Common myeloid progenitor, CD34-positive (primary cell): Measurements from ENCODE around the gene HLA-DPB1.
A peak's percentile ranks its signal among the peaks of the same experiment; 100 is the strongest.

Source experiments
- CTCF ChIA-PET: fragments of 350-600 bp; sonication (Branson Sonifier 250); formaldehyde crosslinking; loops from one replicate; lab custom pipeline; 2021; ENCODE audit warnings: antibody characterized with exemption; lab: Charles Lee
- POLR2A ChIA-PET: fragments of 350-600 bp; sonication (Branson Sonifier 250); formaldehyde crosslinking; loops from one replicate; lab custom pipeline; 2021; ENCODE audit warnings: antibody characterized with exemption; lab: Charles Lee
- DNase-seq, 3 donors: peaks; one replicate each; pipeline versions ENCODE4 v3.0.0 to v3.0.0-alpha.2; 2013
- H3K27ac ChIP-seq, 2 experiments: 1 replicate in 1 of 2; 2 replicates in 1 of 2; pipeline ENCODE4 v1.7.0; 2013; ENCODE audit warnings: inconsistent platforms in 2 of 2, low read length in 2 of 2, mild to moderate bottlenecking in 2 of 2, low read depth in 1 of 2, moderate library complexity in 1 of 2; ENCODE audit not compliant: severe bottlenecking in 2 of 2, insufficient read depth in 1 of 2, poor library complexity in 1 of 2
- H3K27me3 ChIP-seq, 5 experiments: replicated peaks in 2 of 5; 1 replicate in 3 of 5; 2 replicates in 2 of 5; pipeline versions ENCODE4 v1.6.1 to v1.7.0; 2013; ENCODE audit warnings: low read length in 4 of 5, mild to moderate bottlenecking in 2 of 5, moderate library complexity in 2 of 5, inconsistent platforms in 1 of 5; ENCODE audit not compliant: insufficient read depth in 5 of 5, control insufficient read depth in 4 of 5
- H3K36me3 ChIP-seq, 4 experiments: 1 replicate in 2 of 4; 2 replicates in 2 of 4; pipeline versions ENCODE4 v1.6.1 to v1.7.0; 2013; ENCODE audit warnings: low read length in 3 of 4, control low read depth in 1 of 4, mild to moderate bottlenecking in 1 of 4; ENCODE audit not compliant: control insufficient read depth in 4 of 4, insufficient read depth in 4 of 4
- H3K4me1 ChIP-seq, 4 experiments: 1 replicate in 3 of 4; 2 replicates in 1 of 4; pipeline versions ENCODE4 v1.6.1 to v1.7.1; 2013; ENCODE audit warnings: low read length in 3 of 4, mild to moderate bottlenecking in 3 of 4, control low read depth in 1 of 4, inconsistent platforms in 1 of 4, moderate library complexity in 1 of 4; ENCODE audit not compliant: control insufficient read depth in 4 of 4, insufficient read depth in 4 of 4; ENCODE audit errors: control extremely low read depth in 1 of 4
- H3K4me3 ChIP-seq, 7 experiments: 1 replicate in 4 of 7; 2 replicates in 3 of 7; pipeline versions ENCODE4 v1.5.1 to v1.7.0; 2013; ENCODE audit warnings: mild to moderate bottlenecking in 7 of 7, low read length in 6 of 7, moderate library complexity in 6 of 7, inconsistent platforms in 2 of 7, low read depth in 2 of 7, control low read depth in 1 of 7; ENCODE audit not compliant: insufficient read depth in 4 of 7, control insufficient read depth in 1 of 7; ENCODE audit errors: extremely low read depth in 1 of 7
- H3K9me3 ChIP-seq, 5 experiments: 1 replicate in 4 of 5; 2 replicates in 1 of 5; pipeline versions ENCODE4 v1.6.1 to v1.7.1; 2013; ENCODE audit warnings: low read length in 4 of 5, mild to moderate bottlenecking in 2 of 5, inconsistent platforms in 1 of 5, low read depth in 1 of 5, moderate library complexity in 1 of 5; ENCODE audit not compliant: control insufficient read depth in 4 of 5, insufficient read depth in 2 of 5; ENCODE audit errors: control extremely low read depth in 1 of 5
- whole genome bisulfite sequencing: methylation state at CpG from one replicate; pipeline ENCODE4 v1.1.5; 2013; ENCODE audit not compliant: insufficient coverage; 5-methylcytosine and 5-hydroxymethylcytosine counted together

The HLA-DPB1 gene

DNA sequence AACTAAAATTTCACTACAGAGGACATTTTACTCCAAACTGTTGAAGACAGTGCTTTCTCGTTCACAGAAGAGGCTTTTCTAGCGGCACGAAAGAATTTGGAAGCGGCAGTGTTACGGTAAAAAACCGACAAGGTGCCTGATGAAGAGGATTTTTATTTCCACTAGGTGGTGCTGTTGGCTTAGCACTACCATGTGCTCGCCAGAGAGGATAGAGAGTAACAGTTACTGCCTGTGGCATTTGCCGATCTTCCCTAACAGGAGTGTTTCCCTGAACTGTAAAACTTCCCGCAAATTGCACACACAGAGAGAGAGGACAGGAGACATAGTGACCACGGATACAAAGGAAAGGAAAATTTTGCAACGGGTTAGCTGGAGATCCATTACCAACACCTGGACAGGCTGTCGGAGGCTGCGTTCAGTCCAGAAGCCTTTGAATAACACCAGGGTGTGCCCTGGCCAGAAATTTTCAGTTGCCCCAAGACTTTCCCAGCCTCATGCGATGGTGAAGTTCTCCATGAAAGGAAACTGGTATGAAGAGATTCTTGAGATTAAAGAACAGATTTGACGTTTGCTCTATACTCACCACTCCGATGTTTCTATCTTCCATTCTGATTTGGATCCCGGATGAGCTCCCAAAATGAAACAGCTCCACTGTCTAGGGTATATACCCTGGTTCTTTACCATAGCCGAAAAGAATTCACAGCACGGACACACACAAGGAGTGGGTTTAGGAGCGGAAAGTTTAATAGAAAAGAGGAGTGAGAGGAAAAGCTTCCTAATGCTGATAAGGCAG is 48.1 kb downstream of the HLA-DPB1 start:
- ChIA-PET CTCF (interaction anchor here (0.7 to 14.4 kb wide), 19 partner anchors 9 to 158 kb away, joined by 3 to 238 read pairs (median 5); partner anchors contain the start of gene B3GALT4), POLR2A (no interaction called here)
- Histone ChIP-seq H3K27me3 (no peaks in the 10 kb centered on the region), H3K4me1 (no peaks in the 10 kb centered on the region), H3K9me3 (peaks cover 0 to 16% (median 6%) of the 10 kb centered on the region in 5 experiments), H3K36me3 (no peaks in the 10 kb centered on the region), H3K4me3 (no peak overlapping the region), H3K27ac (no peak overlapping the region)
- peak; percentile 34 to 80 (median 72) for DNase-seq
- 79% methylated on average over 18 of the region's 20 CpGs for WGBS

GRCh38 chr6:33124525-33124901 is 48.7 kb downstream of the HLA-DPB1 start:
- DNase-seq, result no peak
- peaks cover 0 to 16% (median 6%) of the 10 kb centered on the region in 5 experiments for H3K9me3 ChIP-seq
- ChIA-PET CTCF (interaction anchor here (0.7 to 14.4 kb wide), 21 partner anchors 8 to 159 kb away, joined by 3 to 238 read pairs (median 4); partner anchors contain the start of gene B3GALT4), POLR2A (no interaction called here)
- no peak overlapping the region for H3K27ac ChIP-seq
- no peaks in the 10 kb centered on the region for H3K4me1 ChIP-seq
- no peaks in the 10 kb centered on the region for H3K36me3 ChIP-seq
- no peak overlapping the region for H3K4me3 ChIP-seq
- 71% methylated on average over 3 of the region's 4 CpGs for WGBS
- H3K27me3 ChIP-seq, result no peaks in the 10 kb centered on the region

GRCh38 chr6:33124947-33125346 is 49.2 kb downstream of the HLA-DPB1 start:
- POLR2A ChIA-PET, result no interaction called here
- H3K27me3 ChIP-seq, result no peaks in the 10 kb centered on the region

GRCh38 chr6:33126101-33126714 is 50.4 kb downstream of the HLA-DPB1 start:
- CTCF ChIA-PET, result interaction anchor here (0.9 to 14.4 kb wide), 16 partner anchors 7 to 114 kb away, joined by 3 to 238 read pairs (median 3); partner anchors contain the start of genes HLA-DPB1 and HSD17B8
- Histone ChIP-seq H3K4me1 (no peaks in the 10 kb centered on the region), H3K36me3 (no peaks in the 10 kb centered on the region), H3K4me3 (no peak overlapping the region), H3K27me3 (no peaks in the 10 kb centered on the region), H3K27ac (no peak overlapping the region), H3K9me3 (peaks cover 0 to 16% (median 6%) of the 10 kb centered on the region in 5 experiments)
- DNase-seq, result peak; percentile 51 to 78 (median 66)
- POLR2A ChIA-PET, result interaction anchor here (0.7 kb wide), 1 partner anchor 86 kb away, joined by 3 read pairs; no protein-coding TSS in a partner anchor
- 69% methylated on average over 4 of the region's 5 CpGs for WGBS

More at GRCh38 chr6:33124947-33125346, 49.2 kb downstream of the HLA-DPB1 start:
- Histone ChIP-seq H3K36me3 (no peaks in the 10 kb centered on the region), H3K9me3 (peaks cover 0 to 16% (median 6%) of the 10 kb centered on the region in 5 experiments), H3K4me1 (no peaks in the 10 kb centered on the region), H3K27ac (no peak overlapping the region), H3K4me3 (no peak overlapping the region)
- CTCF ChIA-PET, result interaction anchor here (1.0 to 14.4 kb wide), 18 partner anchors 8 to 159 kb away, joined by 3 to 238 read pairs (median 4); no protein-coding TSS in a partner anchor
- WGBS, result 100% methylated on average over 3 of the region's 4 CpGs
- no peak for DNase-seq

- Histone ChIP-seq H3K27me3 (no peaks in the 10 kb centered on the region), H3K4me1 (no peaks in the 10 kb centered on the region), H3K36me3 (no peaks in the 10 kb centered on the region), H3K9me3 (peaks cover 0 to 8% (median 5%) of the 10 kb centered on the region in 5 experiments), H3K4me3 (no peak overlapping the region), H3K27ac (no peak overlapping the region)
- CTCF ChIA-PET, result interaction anchor here (1.4 to 14.4 kb wide), 5 partner anchors 7 to 114 kb away, joined by 3 to 238 read pairs (median 7); no protein-coding TSS in a partner anchor
- 63% methylated on average over 3 of the region's 3 CpGs for WGBS
- POLR2A ChIA-PET, result interaction anchor here (0.6 kb wide), 1 partner anchor 8 kb away, joined by 3 read pairs; no protein-coding TSS in a partner anchor
- no peak for DNase-seq
Observed at GRCh38 chr6:33128318-33128717, 52.5 kb downstream of the HLA-DPB1 start.

DNA sequence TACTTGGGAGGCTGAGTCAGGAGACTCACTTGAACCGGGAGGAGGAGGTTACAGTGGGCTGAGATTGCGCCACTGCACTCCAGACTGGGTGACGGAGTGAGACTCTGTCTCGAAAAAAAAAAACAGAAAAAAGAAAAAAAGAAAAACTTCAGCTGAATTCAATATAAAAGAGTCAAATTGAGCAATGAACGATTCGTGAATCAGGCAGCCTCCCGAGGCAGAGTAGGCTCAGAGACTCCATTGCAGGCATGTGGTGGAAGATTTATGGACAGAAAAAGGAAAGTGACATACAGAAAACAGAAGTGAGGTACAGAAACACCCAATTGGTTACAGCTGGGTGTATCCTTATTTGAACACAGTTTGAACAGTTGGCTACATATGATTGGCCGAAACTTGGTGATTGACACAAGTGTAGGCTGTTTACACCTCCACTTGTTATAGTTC is 56.3 kb downstream of the HLA-DPB1 start:
- Histone ChIP-seq H3K36me3 (no peaks in the 10 kb centered on the region), H3K27me3 (no peaks in the 10 kb centered on the region), H3K9me3 (no peaks in the 10 kb centered on the region), H3K4me1 (no peaks in the 10 kb centered on the region), H3K27ac (no peak overlapping the region), H3K4me3 (no peak overlapping the region)
- ChIA-PET CTCF (interaction anchor here (1.2 to 14.4 kb wide), 5 partner anchors 8 to 147 kb away, joined by 3 to 238 read pairs (median 3); no protein-coding TSS in a partner anchor), POLR2A (interaction anchor here (0.6 kb wide), 1 partner anchor 255 kb away, joined by 4 read pairs; no protein-coding TSS in a partner anchor)
- WGBS, result 50% methylated on average over 7 of the region's 8 CpGs
- DNase-seq, result peak; percentile 33 to 87 (median 73)
